Transverse colon (tissue), 4 donors: ENCODE measurements around the gene LAMC2. TPM values are rescaled to one million over a fixed set of nuclear protein-coding genes. Genes with fewer than 3 reads are reported as not detected.

Source experiments
- DNase-seq: peaks from one replicate; pipeline ENCODE4 v3.0.0-alpha.2; 2019
- H3K27ac ChIP-seq, 4 donors: fragments of 200-600 bp; sonication (generic); 2 replicates each; pipeline ENCODE4 v1.5.1; 2016 to 2018; ENCODE audit warnings: inconsistent platforms in 4 of 4
- H3K27me3 ChIP-seq: fragments of 200-600 bp; sonication (generic); 2 replicates; pipeline ENCODE4 v1.5.1; 2017; ENCODE audit warnings: inconsistent platforms
- H3K36me3 ChIP-seq, 4 donors: fragments of 200-600 bp; sonication (generic); 2 replicates each; pipeline ENCODE4 v1.5.1; 2017 to 2019; ENCODE audit warnings: inconsistent platforms in 4 of 4
- H3K4me1 ChIP-seq, 4 donors: fragments of 200-600 bp; sonication (generic); 2 replicates each; pipeline ENCODE4 v1.5.1; 2017 to 2020; ENCODE audit warnings: inconsistent platforms in 4 of 4
- H3K4me3 ChIP-seq, 4 donors: fragments of 200-600 bp; sonication (generic); 1 replicate in 1 of 4; 2 replicates in 3 of 4; pipeline versions ENCODE4 v1.5.1 to v1.6.1; 2017 to 2019; ENCODE audit warnings: inconsistent platforms in 4 of 4
- H3K9me3 ChIP-seq, 2 donors: fragments of 200-600 bp; sonication (generic); 2 replicates each; pipeline ENCODE4 v1.5.1; 2017 to 2019; ENCODE audit warnings: inconsistent platforms in 2 of 2
- EP300 ChIP-seq: sonication (generic); formaldehyde crosslinking; IDR thresholded peaks from one replicate; pipeline ENCODE4 v1.6.1; 2017; ENCODE audit warnings: antibody characterized with exemption, low read depth
- POLR2A ChIP-seq: fragments of 450-650 bp; IDR thresholded peaks from one replicate; pipeline ENCODE4 v1.6.1; 2016; ENCODE audit warnings: antibody characterized with exemption, mild to moderate bottlenecking, moderate library complexity
- POLR2AphosphoS5 ChIP-seq, 3 donors: sonication (generic); formaldehyde crosslinking; IDR thresholded peaks; one replicate each; pipeline ENCODE4 v1.6.1; 2016; ENCODE audit warnings: antibody characterized with exemption in 3 of 3
- WGBS, 2 donors: methylation state at CpG; one replicate each; pipeline ENCODE4 v1.1.5; 2018; ENCODE audit warnings: low coverage in 1 of 2; 5-methylcytosine and 5-hydroxymethylcytosine counted together
- in situ Hi-C, 4 donors: fragments of 200-750 bp; cut with MboI; loops; one replicate each; pipeline versions ENCODE4 v1.15.0 to v1.15.1; 2017; ENCODE audit warnings: low sequenced_read_pairs in 3 of 4, low pct_ligation_motif_present in 1 of 4, low pct_unique_long_range_greater_than_20kb in 1 of 4
- intact Hi-C: fragments of 100-400 bp; cut with DNase I; formaldehyde crosslinking; loops from one replicate; pipeline ENCODE4 v1.15.1; 2023; ENCODE audit warnings: low total_unique reads
- total RNA-seq, 4 donors: library from RNA; depleted of rRNA; stranded (reverse); fragments of >200 nt; gene quantifications; one replicate each; pipeline ENCODE4 v1.1.0, GENCODE V29; 2016
- TF ChIP-seq, protein P1 (sequence below), 5 experiments: fragments of 200-600 bp in 3 of 5; fragments of 450-650 bp in 2 of 5; sonication (generic) in 3 of 5; IDR thresholded peaks; 1 replicate in 2 of 5; 2 replicates in 3 of 5; pipeline ENCODE4 v1.5.1; 2016 to 2017; ENCODE audit warnings: antibody characterized with exemption in 5 of 5, inconsistent platforms in 3 of 5, mild to moderate bottlenecking in 2 of 5, moderate library complexity in 1 of 5

The LAMC2 gene
- total RNA-seq, 4 donors from 2014 or later, result 9.7 to 25.9 (median 16.1) TPM

DNA sequence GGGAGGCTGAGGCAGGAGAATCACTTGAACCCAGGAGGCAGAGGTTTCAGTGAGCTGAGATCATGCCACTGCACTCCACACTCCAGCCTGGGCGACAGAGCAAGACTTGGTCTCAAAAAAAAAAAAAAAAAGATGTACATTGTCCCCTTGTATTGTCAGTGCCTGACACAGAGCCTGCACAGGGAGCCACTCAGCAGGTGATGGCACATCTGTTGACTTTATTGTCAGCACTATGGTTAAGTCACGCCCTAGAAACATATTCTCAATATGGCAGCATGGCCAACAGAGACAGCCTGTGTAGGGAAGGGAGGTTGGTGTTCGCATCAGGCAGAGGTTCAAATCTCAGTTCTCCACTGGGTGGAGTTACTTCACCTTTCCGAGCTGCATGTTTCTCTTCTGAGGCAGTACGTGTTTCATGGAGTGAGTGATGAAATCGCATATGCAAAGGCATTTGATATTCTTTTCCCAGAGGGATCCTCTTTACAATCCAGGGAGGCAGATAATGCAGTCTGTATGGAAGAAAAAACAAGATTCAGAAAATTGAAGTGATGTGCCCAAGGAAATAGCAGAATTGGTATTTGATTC, 20.6 kb downstream of the LAMC2 start:
- Histone ChIP-seq H3K27me3 (no peaks in the 10 kb centered on the region), H3K4me1 (peaks cover 0 to 4% (median 2%) of the 10 kb centered on the region in 4 donors), H3K36me3 (no peaks in the 10 kb centered on the region), H3K9me3 (no peaks in the 10 kb centered on the region), H3K27ac (no peak overlapping the region), H3K4me3 (no peak overlapping the region)
- in situ Hi-C loops (no loop called here), intact Hi-C loops (no loop called here)
- DNase-seq, result no peak
- 92 to 100% methylated on average over 1 to 6 of the region's 6 CpGs for WGBS, 2 donors
- TF ChIP-seq EP300, result no peak
- TF ChIP-seq POLR2AphosphoS5 (IDR thresholded peaks at IDR 0.05), result no peak
- TF ChIP-seq, protein P1, sequence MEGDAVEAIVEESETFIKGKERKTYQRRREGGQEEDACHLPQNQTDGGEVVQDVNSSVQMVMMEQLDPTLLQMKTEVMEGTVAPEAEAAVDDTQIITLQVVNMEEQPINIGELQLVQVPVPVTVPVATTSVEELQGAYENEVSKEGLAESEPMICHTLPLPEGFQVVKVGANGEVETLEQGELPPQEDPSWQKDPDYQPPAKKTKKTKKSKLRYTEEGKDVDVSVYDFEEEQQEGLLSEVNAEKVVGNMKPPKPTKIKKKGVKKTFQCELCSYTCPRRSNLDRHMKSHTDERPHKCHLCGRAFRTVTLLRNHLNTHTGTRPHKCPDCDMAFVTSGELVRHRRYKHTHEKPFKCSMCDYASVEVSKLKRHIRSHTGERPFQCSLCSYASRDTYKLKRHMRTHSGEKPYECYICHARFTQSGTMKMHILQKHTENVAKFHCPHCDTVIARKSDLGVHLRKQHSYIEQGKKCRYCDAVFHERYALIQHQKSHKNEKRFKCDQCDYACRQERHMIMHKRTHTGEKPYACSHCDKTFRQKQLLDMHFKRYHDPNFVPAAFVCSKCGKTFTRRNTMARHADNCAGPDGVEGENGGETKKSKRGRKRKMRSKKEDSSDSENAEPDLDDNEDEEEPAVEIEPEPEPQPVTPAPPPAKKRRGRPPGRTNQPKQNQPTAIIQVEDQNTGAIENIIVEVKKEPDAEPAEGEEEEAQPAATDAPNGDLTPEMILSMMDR (IDR thresholded peaks at IDR 0.05), result no peak
- TF ChIP-seq POLR2A, result no peak

DNA sequence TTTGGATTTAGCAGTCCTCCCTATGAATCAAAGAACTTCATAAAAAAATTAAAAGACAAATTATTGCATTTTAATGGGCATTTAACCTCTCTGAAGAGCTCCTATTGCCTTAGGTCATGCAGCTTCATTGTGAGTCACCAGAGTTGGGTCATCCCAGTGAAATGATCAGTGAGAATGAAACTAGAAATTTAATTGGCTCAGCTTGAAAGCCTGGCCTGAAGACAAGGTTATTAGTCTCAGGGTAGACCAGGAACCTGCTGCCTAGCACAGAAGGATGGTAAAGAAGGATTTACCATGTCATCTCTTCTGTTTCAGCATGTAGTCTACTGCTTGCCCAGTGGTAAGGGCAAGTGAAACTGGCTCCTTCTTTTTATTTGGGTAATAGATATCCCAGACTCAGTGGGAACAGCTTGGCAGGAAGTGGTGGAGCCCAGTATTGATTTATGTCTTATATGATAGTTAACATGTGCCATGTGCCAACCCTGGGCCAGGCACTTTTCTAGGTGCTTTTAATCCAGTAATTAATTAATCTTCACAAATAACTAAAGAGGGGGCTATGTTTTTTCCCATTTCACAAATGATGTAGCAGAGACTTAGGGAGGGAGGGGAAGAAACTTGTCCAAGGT, 23.6 kb downstream of the LAMC2 start:
- no peak for DNase-seq

DNA sequence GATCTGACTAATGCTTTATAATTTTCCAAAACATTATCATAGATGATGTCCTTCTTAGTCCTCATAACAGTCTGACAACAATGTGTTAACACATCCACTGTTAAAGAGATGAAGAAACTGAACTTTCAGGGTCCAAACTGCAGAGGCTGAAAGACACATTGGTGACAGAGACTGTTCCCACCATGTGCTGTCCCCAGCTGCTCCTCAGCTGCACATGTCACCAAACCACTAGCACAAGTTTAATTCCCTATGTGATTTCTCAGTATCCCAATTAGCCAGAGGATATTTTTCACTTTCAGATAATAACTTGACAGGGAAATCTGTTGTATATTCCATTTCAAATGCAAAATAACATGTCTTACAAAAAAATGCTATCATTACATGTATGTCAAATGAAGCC, 24.6 kb downstream of the LAMC2 start:
- no peak overlapping the region for H3K27ac ChIP-seq
- H3K4me1 ChIP-seq, result peaks cover 0 to 3% (median under 1%) of the 10 kb centered on the region in 4 donors
- TF ChIP-seq POLR2A, result no peak
- TF ChIP-seq, protein P1 (IDR thresholded peaks at IDR 0.05), result no peak
- in situ Hi-C loops (no loop called here), intact Hi-C loops (loop anchor here (10.0 kb wide), 1 partner anchor 186 kb away; the partner anchor contains the start of gene LAMC1)
- H3K36me3 ChIP-seq, result no peaks in the 10 kb centered on the region
- H3K9me3 ChIP-seq, result no peaks in the 10 kb centered on the region
- H3K4me3 ChIP-seq, result no peak overlapping the region
- no peak for DNase-seq
- no peaks in the 10 kb centered on the region for H3K27me3 ChIP-seq

More for the DNA sequence above, 23.6 kb downstream of the LAMC2 start:
- Histone ChIP-seq H3K27ac (no peak overlapping the region), H3K27me3 (no peaks in the 10 kb centered on the region), H3K4me1 (peaks cover 0 to 4% (median 2%) of the 10 kb centered on the region in 4 donors), H3K9me3 (no peaks in the 10 kb centered on the region), H3K36me3 (no peaks in the 10 kb centered on the region), H3K4me3 (no peak overlapping the region)
- TF ChIP-seq POLR2AphosphoS5 (IDR thresholded peaks at IDR 0.05) (no peak), POLR2A (no peak), EP300 (no peak)
- TF ChIP-seq, protein P1 (IDR thresholded peaks at IDR 0.05), result no peak
- in situ Hi-C loops (no loop called here), intact Hi-C loops (loop anchor here (10.0 kb wide), 1 partner anchor 185 kb away; the partner anchor contains the start of gene LAMC1)

DNA sequence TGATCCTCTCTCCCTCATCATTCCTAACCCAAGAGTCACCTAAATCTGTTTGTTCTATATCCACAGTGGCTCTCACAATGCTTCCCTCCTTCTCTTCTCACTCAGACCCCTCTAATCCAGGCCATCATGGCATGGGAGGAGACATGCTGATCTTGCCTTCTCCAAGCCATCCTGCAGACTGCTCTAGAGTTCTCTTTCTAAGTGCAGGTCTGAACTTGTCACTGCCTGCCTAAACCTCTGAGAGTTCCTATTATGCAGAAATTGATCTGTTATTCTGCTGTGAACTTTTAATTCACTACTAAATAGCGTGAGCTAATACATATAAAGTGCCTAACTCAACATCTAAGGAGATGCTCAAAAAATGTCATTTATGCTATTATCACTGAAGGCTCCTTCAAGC, 26.8 kb downstream of the LAMC2 start:
- no peaks in the 10 kb centered on the region for H3K27me3 ChIP-seq
- H3K4me1 ChIP-seq, result peaks cover 3 to 5% (median 4%) of the 10 kb centered on the region in 4 donors
- in situ Hi-C loops (no loop called here), intact Hi-C loops (loop anchor here (10.0 kb wide), 1 partner anchor 188 kb away; the partner anchor contains the start of gene LAMC1)
- TF ChIP-seq POLR2AphosphoS5 (IDR thresholded peaks at IDR 0.05) (no peak), POLR2A (no peak), EP300 (no peak)
- TF ChIP-seq, protein P1 (IDR thresholded peaks at IDR 0.05), result no peak
- H3K27ac ChIP-seq, result no peak overlapping the region
- no peak overlapping the region for H3K4me3 ChIP-seq
- no peak for DNase-seq
- no peaks in the 10 kb centered on the region for H3K9me3 ChIP-seq
- H3K36me3 ChIP-seq, result no peaks in the 10 kb centered on the region
- 92 to 100% methylated on average over 1 of the region's 1 CpG for WGBS, 2 donors
